ENCODE results near the gene GON7.
"Not testable (repeated sequence)": the region's sequence is repeated elsewhere in the genome, so short reads cannot be mapped to it uniquely, and the experiment has no call there.

GON7 gene

DNA sequence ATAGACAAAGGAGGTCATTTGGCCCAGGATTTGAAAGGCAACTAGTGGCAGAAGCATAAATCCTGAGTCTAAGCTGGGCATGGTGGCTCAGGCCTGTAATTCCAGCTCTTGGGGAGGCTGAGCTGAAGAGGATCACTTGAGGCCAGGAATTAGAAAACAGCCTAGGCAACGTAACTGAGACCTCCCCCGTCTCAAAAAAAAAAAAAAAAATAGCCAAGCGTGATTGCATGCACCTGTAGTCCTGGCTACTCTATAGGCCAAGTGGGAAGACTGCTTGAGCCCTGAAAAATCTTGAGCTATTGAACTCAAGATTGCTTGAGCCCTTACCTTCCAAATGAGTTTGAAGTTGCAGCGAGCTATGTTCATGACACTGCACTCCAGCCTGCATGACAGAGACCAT, 7.8 kb downstream of the GON7 start:
- no peak for DNase-seq

- DNase-seq = no peak
These were observed 11.4 kb downstream of the GON7 start for GRCh38 chr14:93195316-93195999.

DNA sequence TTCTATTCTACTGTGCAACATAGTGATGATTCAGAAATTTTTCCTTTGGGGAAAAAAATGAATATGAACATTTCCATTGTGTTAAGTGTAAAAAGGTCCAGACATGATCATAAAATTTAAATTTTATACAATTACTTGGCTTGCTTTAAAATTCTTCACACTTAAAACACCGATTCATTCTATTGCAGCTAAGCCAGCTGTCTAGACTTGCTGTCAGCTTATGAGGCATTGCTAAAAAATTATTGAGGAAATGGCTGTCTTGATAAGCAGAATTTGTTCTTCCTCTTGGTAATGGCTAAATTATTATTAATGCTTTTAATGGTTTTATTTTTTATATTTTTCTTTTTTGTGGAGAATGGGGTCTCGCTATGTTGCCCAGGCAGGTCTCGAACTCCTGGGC, 19.9 kb downstream of the GON7 start:
- DNase-seq = no peak

- no peak for DNase-seq
These were observed 20.4 kb downstream of the GON7 start for GRCh38 chr14:93186466-93186865.

GRCh38 chr14:93185349-93185720, 21.5 kb downstream of the GON7 start:
- no peak for DNase-seq

- peak; percentile 96 for DNase-seq
These were observed 22.2 kb downstream of the GON7 start, which contains the start of the genes LYSET and MOAP1 for GRCh38 chr14:93184391-93185348. TSS of gene LYSET (plus strand) at chr14:93185317. CDS start at chr14:93185406, 89 bp downstream. TSS of gene MOAP1 (minus strand) at chr14:93184897. CDS start at chr14:93184242, 655 bp downstream.

DNA sequence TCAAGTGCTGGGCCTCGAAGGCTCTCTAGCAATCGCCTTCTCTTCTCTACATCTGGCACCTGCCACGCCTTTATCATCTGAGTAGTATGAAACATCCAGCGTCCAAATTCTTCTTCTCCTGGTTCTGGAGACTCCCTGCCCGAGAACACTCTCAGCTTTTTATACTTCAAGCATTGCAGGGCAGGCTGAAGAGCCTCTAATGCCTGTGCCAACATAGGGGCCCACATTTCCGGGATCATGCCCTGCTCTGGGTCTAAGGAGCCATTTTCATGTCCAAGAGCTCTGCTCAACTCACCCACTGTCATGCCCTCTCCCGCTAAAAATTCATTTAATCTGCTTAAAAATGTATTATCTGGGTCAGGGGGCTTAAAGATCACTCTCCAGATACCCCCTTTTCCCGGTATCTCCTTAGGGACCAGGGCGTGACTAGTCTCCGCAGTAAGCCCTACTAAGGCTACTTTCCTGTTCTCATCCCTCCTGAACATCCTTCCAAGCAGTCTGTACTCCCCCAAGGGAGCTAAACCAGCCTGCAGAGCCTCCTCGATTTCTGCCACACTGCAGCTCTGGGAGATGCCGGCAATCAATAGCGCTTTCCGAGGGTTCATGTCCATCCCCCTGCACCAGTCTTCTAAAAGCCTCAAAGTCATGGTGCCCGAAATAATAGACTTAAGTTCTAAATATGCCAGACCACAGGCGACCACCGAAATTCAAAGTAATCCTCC, 23.1 kb downstream of the GON7 start:
- DNase-seq = no peak

GRCh38 chr14:93175492-93175891, 31.4 kb downstream of the GON7 start:
- no peak for DNase-seq

DNA sequence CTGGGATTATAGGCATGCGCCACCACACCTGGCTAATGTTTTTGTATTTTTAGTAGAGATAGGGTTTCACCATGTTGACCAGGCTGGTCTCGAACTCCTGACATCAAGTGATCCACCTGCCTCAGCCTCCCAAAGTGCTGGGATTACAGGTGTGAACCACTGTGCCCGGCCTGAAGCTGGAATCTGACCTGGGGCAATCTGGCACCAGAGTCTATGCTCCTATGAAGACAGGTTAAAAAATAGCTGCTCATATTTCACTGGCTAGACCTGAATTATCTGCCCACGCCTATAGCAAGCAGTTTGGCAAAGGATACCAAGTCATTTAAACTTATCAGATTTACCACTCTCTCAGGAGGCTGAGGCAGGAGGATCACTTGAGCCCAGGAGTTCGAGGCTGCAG, 32.1 kb downstream of the GON7 start:
- not testable (repeated sequence) for DNase-seq

DNA sequence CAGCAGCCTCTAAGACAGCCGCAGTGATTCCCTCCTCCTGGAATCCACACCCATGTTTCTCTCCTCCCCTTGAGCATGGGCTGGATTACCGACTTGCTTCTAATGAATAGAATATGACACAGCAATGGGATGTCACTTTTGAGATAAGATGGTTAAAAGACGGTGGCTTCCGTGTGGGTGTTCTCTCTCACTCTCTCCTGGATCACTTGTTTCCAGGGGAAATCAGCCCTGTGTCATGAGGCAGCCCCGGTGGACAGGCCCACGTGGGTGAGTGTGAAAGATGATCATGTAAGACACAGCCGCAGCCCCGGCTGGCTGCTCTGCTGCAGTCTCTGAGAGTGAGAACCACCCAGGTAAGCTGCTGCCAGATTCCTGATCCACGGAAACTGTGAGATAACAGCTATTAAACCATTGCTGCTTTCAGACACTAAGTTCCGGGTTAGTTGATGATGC, 32.9 kb downstream of the GON7 start:
- no peak for DNase-seq

- DNase-seq = no peak
These were observed 35.5 kb downstream of the GON7 start for GRCh38 chr14:93171376-93171775.

- not testable (repeated sequence) for DNase-seq
These were observed 36.7 kb downstream of the GON7 start for GRCh38 chr14:93170141-93170540.

DNA sequence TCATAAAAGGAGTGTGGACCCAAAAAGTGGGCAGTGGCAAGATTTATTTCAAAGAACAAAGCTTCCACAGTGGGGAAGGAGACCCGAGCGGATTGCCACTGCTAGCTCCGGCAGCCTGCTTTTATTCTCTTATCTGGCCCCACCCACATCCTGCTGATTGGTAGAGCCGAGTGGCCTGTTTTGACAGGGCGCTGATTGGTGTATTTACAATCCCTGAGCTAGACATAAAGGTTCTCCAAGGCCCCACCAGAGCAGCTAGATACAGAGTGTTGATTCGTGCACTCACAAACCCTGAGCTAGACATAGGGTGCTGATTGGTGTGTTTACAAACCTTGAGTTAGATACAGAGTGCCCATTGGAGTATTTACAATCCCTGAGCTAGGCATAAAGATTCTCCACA, 37.2 kb downstream of the GON7 start:
- not testable (repeated sequence) for DNase-seq

DNA sequence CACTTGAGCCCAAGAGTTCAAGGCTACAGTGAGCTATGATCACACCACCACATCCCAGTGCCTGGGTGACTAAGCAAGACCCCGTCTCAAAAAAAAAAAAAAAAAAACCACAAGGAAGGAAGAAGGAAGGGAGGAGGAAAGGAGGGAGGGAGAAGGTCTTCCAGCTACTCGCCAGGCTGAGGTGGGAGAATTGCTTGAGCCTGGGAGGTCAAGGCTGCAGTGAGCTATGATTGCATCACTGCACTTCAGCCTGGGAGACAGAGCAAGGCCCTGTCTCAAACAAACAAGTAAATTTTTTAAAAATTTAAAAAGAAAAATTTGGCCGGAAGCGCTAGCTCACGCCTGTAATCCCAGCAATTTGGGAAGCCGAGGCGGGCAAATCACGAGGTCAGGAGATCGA, 38.3 kb downstream of the GON7 start:
- DNase-seq = not testable (repeated sequence)

GRCh38 chr14:93165271-93166265, 41.3 kb downstream of the GON7 start:
- not testable (repeated sequence) for DNase-seq

- DNase-seq = no peak
These were observed 43.3 kb downstream of the GON7 start for GRCh38 chr14:93163564-93163963.

DNA sequence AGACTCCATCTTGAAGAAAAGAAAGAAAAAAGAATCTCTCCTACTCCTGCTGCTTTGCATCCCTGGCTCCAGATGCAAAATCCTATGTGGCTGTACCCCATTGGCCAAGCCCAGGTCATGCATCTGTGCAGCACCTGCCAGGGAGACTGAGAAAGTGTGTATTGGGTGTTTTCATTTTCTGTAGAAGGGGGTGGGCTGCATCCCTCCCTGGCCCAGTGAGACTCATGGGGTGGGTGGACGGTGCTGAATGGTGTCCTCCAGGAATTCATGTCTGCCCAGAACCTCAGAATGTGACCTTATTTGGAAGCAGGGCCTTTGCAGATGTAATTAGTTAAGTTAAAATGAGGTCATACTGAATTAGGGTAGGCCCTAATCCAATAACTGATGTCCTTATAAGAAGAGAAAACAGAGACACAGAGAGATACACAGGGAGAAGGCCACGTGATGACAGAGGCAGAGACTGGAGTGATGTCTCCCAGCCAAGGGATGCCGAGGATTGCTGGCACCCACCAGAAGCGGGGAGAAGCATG, 45.4 kb downstream of the GON7 start:
- no peak for DNase-seq

GRCh38 chr14:93160353-93160801, 46.5 kb downstream of the GON7 start:
- no peak for DNase-seq

DNA sequence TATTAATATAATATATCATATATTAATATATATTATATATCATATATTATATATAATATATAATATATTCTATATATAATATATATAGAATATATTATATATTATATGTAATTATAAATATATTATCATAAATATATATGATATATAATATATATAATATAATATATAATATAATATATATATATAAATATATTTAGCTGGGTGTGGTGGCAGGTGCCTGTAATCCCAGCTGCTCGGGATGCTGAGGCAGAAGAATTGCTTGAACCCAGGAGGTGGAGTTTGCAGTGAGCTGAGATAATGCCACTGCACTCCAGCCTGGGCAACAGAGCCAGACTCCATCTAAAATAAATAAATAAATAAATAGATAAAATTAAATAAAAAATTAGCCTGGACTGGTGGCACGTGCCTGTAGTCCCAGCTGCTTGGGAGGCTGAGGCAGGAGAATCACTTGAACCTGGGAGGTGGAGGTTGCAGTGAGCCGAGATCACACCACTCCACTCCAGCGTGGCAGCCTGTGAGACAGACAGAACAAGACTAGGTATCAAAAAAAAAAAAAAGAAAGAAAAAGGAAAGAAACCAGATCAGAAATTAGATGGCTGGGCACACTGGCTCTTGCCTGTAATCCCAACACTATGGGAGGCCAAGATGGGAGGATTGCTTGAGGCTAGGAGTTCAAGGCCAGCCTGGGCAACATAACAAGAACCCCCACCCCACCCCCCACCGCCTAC, 47.1 kb downstream of the GON7 start:
- not testable (repeated sequence) for DNase-seq

DNA sequence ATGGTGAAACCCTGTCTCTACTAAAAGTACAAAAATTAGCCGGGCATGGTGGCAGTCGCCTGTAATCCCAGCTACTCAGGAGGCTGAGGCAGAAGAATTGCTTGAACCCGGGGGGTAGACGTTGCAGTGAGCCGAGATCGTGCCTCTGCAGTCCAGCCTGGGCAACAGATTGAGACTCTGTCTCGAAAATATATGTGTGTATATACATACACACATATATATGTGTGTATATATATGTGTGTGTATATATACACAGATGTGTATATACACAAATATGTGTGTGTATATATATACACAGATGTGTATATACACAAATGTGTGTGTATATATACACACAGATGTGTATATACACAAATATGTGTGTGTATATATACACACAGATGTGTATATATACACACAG, 48.5 kb downstream of the GON7 start:
- DNase-seq = not testable (repeated sequence)
